Embryonic facial prominence (tissue), 1 donor: Measurements from ENCODE around the gene CHI3L1.

ENCODE experiments used
- DNase-seq: peaks from one replicate; pipeline ENCODE4 v3.0.0-alpha.2; 2016; ENCODE audit errors: extremely low spot score

The CHI3L1 gene

DNA sequence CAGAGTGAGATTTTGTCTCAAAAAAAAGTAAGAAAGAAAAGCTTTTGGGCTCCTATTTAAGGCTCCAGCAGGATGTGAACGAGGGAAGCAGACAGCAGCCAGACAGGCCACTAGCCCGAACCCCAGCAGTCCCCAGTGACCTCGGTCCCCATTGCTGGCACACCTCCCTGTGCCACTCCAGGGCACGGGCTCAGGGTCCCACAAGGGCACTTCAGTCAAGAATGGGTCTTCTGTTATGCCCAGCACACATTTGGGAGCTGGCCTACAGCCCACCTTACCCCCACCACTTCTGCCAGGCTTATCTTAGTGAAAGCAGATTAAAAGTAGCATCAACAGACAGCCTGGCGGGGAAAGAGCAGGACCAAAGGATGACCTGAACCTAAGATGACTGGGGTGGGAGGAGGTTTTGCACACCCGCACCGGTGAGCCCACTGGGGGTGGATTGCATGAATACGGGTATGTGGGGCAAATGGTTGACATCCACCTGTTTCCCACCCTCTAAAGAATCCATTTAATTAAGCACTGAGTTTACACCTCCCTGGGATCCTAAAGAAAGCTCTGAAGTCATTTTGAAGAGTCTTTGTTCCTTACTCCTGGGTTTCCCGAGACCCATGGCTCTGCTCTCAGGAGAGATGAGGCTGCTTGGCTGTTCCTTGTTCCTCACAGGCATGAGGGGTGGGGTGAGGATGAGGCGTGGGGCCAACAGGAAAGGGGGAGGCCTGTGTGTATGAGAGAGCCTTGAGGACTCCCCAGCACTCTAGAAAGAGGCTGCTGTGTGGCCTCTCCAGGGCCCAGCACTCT is 4.7 kb downstream of the CHI3L1 start:
- DNase-seq, result no peak

DNA sequence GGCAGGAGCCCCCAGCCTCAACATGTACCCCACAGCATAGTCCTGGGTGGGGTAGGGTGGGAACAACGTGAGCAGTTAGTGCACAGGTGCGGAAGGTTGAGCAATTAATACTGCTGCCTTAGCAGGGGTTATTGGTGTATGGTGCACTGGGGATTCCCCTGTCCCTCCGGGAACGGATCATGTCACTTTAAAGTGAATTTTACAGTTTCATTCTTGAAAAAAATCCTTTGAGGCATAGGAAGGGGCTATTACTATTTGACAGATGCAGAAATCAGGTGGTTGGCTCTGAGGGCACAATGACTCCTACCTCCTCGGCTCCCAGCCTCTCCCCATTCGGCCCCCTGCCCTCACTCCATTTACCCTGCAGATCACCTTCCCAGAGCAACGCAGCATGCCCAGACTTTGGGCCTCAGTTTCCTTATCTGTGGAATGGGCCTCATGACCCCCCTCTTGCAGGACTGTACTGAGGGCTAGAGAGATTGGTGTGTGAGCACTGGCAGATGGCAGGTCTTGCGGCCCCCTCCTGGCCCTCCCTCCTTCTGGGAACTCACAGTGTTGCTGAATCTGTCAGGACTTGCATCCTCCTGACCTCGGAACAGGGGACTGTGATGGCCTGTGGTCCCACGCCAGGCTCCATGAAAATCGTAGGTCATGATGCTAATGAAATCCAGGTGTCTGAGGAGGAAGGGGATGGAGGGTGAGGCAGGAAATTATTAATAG is 5.7 kb downstream of the CHI3L1 start:
- no peak for DNase-seq

DNA sequence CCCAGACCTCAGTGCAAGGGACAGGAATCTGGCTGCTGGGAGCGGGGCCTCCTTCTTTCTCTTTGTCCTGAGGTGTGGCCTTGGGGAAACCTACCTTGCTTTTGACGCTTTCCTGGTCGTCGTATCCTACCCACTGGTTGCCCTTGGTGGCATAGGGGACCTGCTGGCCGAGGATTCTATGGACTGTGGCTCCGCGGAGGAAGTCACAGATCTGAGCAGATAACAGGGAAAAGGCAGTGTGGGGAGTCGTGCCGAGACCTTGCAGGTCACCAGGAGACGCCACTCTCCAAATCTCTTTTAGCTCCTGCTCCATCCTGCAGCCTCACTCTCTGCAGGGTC is 6.9 kb downstream of the CHI3L1 start:
- DNase-seq, result no peak

DNA sequence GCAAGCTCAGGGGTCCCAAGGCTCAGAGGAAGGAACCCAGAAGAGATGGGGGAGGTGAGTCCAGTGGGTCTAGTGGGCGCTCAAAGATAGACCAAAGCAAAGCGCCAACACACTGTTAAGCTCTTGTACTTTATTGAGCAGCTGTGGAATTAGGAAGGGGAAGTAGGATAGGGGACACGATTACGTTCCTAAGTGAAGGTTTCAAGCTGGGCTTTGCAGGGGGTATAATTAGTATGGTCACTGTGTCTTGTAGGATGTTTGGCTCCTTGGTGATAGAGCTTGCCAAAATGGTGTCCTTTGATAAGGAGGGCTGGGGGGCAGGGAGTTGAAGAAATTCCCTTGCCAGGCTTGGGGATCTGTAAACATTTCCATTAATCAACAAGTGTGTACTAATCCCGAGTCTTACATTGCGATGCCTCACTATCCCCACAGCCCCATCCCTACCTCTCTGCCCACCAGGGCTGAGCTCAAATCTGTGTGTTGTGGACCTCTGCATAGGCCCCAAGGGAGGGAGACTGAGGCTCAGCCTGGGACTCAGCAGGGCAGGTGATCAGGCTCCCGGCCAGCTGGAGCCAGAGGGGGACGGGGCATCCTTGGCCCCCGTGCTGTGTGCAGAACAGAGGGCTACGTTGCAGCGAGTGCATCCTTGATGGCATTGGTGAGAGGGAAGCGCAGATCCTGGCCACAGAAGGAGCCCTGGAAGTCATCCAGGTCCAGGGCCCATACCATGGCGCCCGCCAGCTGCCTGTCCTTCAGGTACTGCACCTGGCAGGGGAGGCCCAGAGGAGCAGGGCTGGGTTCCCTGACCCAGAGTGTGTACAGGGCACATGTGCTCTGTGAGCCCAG is 7.5 kb downstream of the CHI3L1 start:
- no peak for DNase-seq

DNA sequence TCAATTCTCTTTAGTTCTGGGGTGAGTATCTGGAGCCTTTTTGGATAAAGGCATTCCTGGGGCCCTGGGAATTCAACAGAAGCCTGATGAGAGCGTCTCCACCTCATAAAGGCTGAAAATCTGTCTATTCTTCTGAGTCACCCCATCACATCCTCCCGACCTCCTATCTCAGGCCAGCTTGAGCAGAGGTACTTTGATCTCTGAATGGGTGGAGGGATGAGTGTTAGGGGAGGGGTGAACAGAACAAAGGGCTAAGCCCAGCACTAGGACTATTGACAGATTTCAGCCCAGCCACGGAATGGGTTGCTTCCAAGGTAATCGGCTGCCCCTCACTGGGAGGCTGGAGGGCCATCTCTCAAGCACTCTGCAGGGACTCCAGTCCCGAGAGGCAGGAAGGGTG is 8.4 kb downstream of the CHI3L1 start:
- no peak for DNase-seq

DNA sequence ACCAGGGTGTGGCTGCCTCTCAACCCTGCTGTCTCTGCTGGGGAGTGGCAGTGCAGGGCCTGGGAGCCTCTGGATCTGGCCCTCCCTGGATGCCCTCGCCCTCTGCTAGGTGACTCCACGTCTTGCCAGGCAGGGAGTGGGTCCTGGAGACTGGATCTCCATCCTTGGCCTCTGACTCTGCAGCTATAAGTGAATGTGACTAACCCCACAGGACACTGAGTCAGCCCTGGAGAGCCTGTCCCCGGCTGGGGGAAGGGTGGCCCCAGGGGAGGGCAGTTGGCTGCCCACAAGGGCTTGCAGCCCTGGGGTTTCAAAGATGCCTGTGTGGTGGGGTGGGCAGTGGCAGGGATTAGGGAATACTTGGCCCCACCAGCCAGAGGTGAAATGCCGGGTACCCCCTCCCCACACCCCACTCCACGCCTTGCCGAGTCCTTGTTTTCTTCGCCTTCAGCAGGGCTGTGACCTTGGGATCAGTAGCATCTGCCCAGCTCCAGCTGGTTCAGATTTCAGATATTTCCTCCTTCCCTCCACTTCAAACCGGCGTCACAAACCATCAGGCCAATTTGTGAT is 8.9 kb downstream of the CHI3L1 start:
- DNase-seq, result no peak

DNA sequence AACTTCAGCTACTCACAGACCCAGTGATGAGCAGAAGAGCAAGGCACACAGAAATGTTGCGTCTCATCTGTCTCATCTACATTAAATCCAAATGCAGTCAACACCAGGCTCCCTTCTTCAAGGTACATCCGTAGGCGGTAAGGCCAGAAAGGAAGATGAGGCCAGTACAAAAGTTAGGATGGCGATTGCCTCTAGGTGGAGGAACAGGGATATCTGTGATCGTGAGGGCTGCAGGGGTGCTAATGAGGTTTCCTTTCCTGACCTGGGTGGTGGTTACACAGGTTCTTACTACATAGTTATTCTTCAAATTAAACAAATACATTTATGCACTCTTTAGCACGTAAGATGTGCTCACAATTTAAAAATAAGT is 9.5 kb downstream of the CHI3L1 start:
- no peak for DNase-seq

DNA sequence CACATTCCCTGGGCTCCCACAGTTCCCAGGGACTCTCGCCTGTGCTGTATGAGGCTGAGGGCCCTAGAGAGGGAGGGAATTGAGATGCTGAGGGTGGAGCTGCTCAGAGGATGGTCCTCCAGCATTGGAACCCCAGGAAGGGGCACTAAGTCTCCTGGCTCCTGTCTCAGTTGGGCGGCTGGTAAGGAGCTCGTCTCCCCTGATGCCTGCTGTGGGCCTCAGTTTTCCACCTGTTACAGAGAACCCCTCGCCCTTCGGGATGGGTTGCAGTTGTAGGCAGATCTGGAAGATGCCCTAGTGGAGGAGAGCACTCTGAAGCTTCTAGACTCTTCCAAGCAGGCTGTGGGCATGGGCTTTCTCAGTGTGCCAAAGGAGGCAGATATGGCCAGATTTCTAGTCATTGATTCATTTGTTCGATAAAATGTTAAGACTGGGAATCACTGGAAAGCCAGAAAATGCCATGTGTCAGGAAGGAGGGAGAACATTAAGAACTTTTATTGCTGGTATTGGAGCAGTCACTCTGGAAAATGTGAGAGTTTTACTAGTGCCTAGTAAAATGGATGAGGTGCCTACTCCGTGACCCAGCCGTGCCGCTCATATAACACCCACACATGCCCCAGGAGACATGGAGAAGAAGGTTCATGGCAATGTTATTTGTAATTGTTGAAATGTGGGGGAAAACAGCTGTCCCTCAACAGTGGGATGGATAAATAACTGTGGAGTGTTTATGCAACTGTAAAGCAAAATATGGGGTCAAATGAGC is 10.1 kb downstream of the CHI3L1 start:
- no peak for DNase-seq

DNA sequence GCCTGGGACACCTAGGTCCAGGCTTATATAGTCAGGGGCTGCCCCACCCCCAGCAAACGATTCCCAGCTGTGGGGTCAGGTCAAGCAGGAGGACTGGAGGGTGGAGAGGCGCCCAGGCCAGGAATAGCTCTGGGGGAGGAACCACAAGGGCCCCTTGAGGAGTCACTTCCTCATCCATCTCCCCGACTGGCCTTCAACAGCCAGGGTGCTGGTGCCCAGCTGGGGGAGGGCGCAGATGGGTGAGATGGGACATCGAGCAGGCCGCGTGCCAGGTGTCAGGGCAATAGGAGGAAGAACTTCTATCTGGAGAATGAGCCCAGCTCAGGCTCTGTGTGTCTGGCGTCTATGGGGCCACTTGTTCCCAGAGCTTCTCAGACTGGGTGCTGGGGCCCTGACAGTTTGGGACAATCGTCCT is 10.7 kb downstream of the CHI3L1 start:
- no peak for DNase-seq

DNA sequence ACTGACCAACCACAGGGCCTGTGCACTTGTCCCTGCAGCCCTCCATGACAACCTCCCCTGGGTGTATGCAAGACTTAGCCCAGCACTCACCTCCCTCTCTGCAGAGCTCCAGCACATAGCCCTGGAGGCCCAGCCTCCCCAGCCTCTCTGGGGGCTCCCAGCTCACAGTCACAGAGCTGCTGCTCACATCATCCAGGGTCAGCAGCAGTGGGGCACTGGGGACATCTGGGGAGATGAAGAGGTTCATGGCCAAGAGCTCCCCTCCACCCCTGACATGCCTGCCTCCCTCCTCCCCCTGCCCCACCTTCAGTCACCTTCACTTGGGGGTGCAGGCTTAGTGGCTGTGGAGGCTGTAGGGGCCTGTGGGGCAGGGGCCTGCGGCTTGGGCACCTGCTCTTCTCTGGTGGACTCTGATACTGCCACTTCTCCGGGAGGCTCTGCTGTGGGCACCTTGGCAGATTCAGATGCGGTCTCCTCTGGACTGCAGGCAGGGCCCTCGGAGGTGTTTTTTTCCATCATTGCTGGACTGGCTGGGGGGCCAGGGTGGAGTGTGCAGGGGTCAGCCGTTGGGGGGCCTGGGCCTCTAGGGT is 11.2 kb downstream of the CHI3L1 start, which contains the start of gene MYBPH:
MYBPH (minus strand) TSS at position 590 of the 590 bp plus-strand sequence; CDS start at position 519, 71 bp downstream.
- DNase-seq, result no peak

DNA sequence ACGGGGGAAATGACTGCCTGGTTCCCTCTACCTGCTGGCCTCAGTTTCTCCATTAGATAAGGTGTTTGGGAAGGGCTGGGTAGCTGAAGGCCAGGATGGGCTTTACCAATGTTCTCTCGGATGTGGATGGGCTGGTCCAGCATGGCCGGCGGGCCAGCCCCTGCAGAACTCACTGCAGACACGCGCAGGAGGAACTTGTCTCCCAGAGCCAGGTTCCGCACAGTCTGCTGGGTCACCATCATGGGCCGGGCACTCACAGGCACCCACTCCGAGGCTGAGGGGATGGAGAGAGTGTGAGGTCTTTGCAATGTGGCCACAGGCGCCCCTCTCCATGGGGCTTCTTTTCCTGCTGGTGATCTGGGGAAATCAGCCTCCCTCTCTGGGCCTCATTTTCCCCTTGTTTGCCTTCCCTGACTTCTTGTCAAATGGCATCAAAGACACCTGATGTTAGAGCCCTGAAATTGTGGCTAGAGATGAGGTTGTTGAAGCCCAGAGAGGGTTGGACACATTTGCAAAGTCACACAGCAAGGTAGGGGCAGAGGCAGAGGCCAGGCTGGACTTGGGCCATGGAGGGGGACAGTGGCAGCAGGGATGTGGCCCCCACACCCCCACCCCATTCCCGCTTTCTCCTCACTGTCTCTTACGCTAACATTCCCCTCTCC is 12.0 kb downstream of the CHI3L1 start:
- DNase-seq, result no peak

DNA sequence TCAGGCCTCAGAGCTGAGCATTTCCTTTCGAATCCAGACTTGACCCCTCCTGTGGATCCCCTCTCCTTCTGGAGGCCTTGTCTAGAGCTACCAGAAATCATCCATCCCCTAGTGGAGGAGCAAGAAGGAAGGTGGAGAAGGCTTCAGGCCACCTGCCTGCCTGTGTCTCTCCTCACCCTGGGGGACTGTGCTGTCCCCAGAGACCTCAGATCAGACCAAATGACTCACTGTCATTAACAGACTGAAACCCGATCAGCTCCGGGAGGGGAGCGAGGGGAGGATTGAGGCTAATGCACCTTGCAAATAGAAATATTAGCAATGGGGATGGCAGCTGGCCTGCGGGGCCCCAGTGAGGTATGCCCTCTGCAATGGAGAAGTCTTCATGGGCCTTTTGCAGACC is 12.9 kb downstream of the CHI3L1 start:
- no peak for DNase-seq

DNA sequence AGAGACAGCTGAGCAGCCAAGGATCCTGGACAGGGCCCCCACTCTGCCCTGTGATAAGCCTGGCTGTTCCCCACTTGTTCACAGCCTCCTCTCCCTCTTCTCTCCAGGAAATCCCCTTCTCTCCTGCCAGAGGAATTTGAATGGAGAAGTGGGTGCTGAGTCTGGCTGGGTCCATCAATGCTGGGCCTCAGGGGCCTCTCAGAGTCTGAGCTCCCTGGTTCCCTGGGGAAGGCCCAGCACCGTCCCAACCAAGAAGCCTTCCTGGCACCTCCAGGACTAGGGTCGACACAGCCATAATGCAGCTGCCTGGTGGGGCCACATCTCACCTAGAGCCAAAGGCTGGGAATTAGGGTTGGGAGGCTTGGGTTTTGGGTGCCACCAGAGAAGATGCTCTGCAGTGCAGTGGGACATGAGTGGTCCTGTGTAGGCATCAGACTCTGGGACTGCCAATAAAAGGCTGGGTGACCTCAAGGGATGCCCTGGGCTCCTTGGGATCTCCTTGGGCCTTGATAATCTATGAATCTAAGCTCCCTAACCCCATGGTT is 13.4 kb downstream of the CHI3L1 start:
- DNase-seq, result no peak

DNA sequence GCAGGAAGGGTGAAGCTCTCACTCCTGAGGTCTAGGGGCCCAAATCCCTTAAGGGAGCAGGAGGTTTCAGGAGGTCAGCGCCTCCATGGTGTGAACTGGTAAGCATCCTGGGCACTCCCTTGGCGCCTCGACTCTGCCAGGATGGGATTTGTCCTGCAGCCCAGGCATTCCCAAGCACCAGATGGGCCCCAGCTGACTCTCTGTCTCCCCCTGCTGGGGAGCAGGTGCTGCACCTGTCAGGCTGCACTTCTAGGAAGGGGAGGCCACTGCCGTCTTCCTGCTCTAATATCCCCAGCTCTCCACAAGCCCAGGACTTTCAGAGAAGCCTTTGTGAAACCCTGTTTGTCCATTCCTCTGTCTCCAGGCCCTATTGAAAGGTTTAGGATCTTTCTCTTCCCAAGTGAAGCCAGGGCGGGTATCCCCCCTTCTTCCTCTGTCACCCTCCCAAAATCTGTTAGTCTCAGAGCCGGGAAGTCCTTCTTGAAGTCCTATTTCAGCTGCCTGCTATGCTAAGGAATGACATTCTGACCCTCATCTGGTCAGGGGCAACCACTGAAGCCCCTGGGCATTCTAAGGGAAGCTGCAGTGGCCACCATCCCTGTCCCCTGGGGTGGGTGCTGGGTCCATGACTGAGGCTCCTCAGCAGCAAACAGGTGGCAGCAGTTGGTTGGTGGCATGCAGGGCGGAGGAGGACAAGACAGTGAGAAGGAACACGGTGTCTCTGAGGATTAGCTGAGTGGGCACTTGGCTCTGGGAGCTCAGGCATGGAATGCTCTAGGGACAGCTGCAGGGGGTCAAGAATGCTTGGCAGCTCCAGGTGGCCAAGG is 14.1 kb downstream of the CHI3L1 start:
- no peak for DNase-seq

DNA sequence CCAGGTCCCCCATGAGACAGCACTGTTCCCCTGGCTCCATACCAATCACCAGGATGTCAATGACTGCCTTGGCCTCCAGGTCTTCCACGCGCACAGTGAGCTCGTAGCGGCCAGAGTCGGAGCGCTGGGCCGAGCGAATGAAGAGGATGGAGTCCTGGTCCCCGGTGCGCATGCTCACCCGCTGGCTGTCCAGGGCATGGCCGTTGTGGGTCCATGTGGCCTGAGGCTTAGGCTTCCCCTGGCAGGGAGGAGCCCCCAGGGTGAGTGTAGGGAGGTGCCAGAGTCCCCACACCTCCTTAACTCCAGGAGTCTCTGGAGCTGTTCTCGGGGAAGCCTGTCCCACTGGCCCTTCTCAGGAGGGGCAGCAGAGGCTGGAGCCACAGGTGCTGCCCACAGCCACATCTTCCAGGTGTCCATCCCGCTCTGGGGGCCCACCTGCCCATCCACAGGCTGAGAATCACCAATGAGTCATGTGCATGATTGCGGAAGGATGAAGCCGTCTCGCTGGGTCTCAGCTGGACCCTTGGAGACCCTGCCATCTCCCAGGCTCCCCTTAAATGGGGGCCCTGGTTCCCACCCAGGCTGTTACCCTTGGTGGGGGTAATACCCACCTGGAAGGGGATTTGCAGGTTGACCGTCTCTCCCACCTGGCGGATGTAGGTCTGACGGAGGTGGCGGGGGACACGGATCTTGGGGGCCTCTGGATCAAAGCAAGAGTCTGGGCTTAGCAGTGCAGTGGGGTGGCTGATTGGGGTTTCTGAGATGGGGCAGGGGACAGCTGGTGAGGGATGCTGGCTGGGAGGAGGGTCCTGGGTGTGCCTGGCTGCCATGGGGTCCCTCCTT is 14.9 kb downstream of the CHI3L1 start:
- no peak for DNase-seq

DNA sequence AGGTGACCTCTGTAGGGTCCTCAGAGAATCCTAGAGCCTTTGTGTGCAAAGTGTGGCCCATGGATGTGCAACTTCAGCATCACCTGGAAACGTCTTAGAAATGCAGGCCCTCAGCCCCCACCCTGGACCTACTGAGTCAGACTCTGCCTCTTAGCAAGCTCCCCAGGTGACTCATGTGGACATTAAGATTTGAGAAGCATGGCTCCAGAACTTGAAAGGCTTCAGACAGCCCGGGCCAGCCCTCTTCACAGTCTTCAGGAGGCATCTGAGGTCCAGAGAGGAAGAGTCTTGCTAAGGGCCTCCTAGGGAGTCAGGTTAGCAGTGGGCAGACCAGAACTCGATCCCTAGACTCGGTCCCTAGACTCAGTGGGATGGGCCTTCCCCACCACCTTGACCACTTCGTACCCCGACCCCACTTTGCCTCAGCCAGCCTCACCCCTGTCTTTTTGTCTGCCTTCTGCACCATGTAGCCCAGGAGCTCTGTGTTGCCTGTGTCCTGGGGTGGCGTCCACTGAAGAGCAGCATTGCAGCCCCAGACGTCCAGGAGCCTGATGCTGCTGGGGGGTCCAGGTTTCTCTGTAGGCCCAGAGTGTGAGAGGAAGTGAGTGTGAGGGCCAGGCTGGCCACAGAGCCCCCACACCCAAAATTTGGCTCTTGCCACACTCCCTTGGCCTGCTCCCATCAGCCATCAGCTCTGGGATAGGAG is 15.7 kb downstream of the CHI3L1 start:
- no peak for DNase-seq

DNA sequence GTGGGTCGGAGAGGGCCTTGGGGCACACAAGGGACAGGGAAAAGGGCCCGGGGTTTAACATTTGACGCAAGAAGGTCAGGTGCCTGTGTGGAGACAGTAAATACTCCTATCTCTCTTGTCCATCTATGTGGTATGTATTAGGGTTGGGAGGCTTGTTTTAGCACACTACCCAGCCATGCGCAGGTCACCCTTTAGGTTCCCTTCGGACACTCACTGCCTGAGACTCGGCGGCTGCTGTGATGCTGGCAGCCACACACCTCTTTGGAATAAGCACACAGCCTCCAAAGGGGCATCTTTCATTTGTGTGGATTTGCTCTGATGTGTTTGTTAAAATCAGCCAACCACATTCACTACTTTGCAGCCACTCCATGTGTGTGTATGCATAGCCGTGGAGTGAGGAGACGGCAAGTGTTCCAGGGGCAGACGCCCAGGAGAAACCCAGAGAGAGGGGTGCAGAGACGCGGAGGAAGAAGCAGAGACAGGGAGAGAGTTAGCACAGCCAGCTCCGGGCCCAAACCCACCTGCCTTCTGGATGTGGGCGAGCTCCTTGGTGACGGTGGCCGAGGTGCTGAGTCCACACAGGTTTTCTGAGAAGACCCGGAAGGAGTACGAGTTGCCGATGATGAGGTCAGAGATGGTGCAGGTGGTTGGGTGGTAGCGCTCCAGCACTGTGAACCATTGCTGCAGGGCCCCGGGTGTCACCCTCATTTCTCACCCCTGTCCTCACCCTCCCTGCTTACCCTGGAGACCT is 16.6 kb downstream of the CHI3L1 start:
- DNase-seq, result no peak
